HG03457 (cell line): Measurements from ENCODE around the gene NUFIP1.
"Not testable (repeated sequence)": the region's sequence is repeated elsewhere in the genome, so short reads cannot be mapped to it uniquely, and the experiment has no call there.

Experiments
- ATAC-seq: cut with Tn5 transposase; IDR thresholded peaks from one replicate; pipeline ENCODE4 v1.9.1; 2021; ENCODE audit warnings: moderate number of reproducible peaks; ENCODE audit not compliant: unreplicated experiment

NUFIP1 gene

DNA sequence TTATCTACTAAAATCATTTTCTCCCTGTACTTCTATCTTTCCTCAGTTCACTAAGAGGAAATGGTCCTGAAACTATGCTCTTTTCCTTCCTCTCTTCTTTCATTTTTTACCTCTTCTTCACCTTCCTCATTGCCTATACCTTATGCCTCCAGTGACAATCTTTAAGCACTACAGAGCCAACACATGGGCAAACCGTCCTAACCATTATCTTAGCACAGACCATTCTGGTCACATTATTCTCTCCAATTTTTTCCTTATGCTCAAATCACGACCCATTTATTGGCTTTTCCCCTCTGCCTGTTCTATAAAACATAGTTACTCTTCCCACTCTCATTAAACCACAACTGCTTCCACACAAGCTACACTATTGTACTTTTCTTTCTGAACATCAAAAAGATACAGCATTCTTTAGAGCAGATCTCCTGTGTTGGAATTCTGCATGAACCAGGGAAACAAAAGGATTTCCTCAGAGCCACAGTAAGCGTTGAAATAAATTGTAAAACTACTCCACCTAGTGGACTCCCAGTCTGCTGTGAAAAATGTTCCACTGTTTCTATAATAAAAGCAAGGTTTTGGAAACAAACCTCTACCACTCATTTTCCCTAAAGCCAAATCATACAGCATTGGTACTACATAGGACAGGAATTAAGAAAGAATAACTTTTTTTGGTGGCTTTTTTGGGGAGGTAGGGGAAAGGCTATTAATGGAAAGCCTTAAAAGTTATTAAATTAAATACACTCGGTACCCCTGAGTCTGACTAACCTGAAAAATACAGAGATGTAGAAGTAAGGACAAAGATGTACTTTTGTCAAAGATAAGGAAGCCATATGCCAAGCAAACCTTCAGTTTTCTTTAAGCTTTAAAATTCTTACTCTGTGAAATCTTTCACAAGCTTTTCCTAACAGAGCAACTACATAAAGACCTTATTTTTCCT, 19.5 kb downstream of the NUFIP1 start:
- ATAC-seq, result no peak

DNA sequence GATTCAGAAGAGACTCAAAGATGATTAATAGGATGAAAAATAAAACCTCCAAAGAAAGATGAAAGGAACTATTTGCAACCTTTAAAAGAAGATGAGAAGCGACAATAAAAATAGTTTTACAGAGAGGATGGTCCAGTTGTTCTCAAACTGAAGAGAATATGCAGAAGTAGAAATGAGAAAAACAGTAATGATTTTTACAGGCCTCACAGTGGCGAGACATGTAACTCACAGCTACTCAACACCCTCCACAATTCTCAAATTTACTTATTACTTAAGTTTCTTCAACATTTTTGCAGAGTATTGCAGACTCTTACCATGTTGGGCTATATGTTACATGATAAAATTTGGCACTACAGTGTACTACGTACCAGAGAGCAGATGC, 20.8 kb downstream of the NUFIP1 start:
- no peak for ATAC-seq

GRCh38 chr13:44967704-44968433, 21.4 kb downstream of the NUFIP1 start:
- no peak for ATAC-seq

- no peak for ATAC-seq
Observed at GRCh38 chr13:44961997-44962396, 27.3 kb downstream of the NUFIP1 start.

- no peak for ATAC-seq
Observed at GRCh38 chr13:44955406-44955805, 33.9 kb downstream of the NUFIP1 start.

- no peak for ATAC-seq
Observed at GRCh38 chr13:44954224-44954623, 35.0 kb downstream of the NUFIP1 start.

DNA sequence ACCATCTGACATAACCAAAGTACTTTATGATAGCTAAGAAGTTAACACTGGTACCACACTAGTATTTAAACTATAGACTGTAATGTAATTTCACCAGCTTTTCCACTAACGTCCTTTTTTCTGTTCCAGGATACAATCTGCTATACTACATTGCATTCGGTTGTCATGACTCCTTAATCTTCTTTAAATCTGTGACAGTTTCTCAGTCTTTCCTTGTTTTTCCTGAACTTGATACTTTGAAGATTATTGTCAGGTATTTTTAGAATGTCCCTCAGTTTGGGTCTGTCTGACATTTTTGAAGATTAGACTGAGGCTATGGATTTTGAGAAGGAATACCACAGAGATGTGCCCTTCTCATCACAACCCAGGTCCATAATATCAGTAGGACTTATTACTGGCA, 36.6 kb downstream of the NUFIP1 start:
- no peak for ATAC-seq

- ATAC-seq, result no peak
Observed at GRCh38 chr13:44951184-44951583, 38.1 kb downstream of the NUFIP1 start.

- ATAC-seq, result not testable (repeated sequence)
Observed at GRCh38 chr13:44943411-44943810, 45.9 kb downstream of the NUFIP1 start.

DNA sequence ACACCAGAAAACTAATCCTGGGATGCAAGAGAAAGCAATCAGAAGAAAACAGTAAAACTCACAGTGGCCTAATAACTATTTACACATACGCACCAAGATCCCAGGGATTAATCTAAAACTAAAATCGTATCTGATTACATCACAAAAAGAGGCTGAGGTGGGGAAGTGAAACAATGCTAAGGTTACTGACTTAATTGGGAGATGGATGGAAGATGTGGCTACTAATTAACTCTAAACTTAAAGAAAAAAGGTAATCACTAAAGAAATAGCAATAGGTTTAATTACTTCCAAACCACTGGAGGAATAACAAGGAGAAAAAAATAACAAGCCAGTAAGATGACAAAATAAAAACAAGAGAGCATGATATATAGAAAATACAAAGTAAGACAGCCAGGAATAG, 50.4 kb downstream of the NUFIP1 start:
- ATAC-seq, result no peak

DNA sequence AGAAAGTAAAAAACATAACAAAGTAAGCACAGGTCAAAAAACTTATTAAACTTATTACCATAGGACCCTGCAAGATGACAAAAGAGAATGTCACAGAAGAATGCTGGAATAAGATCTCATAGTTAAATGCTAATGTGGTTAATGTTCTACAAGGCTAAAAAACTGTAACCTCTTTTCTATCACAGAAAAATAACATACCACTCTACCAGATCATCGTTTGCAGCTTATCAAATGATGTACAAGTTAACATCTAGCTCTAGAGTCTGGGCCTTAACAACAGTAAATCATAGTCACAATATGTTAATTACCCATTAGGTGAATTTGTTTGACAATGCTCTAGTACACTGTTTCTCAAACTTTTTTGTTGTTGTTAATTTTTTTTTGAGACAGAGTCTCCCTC, 53.0 kb downstream of the NUFIP1 start:
- ATAC-seq, result no peak

DNA sequence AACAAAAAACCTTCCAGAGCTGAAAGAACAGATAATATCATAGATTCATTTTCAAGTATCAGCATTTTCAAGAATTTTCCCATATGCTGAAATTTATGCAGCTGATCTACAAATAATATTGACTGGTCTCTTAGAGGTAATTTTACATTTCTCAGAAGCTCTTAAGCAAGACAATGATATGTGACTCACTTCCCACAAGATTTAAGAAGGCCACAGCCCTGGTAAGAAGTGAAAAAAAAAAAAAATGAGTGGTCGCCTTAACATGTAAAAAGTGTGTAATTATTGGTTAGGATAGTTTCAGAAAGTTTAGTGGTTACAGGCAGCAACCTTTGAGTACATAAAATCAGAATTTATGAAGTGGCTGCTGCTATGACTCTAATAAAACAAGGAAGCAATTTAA, 54.5 kb downstream of the NUFIP1 start:
- ATAC-seq, result no peak

DNA sequence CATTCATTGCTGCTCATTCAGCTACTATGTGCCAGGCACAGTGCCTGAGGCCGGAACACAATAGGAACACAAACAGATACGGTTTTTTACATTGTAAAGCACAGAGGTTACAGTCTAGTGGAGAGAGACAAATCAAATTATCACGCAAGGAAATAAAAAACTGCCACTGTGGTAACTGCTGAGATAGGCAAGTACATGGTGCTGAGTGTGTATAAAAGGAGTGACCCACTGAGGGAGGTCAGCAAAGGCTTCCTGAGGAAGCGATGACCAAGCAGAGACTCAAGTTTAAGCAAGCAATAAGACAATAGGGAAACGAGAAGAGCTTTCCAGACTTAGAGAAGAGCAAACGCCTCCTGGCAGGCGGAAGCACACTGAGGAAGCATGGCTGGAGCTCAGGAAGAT, 56.4 kb downstream of the NUFIP1 start:
- ATAC-seq, result no peak

DNA sequence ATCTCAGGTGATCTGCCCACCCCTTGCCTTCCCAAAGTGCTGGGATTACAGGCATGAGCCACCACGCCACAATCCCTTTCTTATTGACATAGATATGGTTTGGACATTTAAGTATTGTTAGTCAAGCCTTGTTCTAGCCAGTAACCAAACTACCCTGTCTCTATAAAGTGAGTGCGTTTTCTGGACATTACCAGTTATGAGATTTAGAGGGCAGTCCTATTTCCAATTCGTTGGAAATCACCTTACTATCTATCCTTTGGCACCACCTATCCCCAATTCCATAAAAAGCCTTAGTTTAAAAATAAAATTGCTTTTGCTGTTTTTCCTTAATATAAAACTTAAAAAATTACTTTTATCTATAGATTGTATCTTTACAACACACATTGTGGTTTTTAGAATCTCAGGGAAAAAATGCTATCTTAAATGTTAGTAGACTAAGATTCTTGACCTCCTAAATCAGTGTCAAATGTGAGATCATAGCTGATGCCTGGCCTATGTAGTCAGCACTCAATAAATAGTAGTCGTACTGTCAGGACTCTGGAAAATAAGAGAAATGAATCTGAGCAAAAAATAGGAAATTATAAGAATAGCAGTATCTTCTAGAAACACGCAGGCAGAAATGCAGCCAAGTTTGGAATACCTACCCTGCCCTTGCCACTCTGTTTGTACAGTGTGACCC, 57.0 kb downstream of the NUFIP1 start:
- ATAC-seq, result no peak

DNA sequence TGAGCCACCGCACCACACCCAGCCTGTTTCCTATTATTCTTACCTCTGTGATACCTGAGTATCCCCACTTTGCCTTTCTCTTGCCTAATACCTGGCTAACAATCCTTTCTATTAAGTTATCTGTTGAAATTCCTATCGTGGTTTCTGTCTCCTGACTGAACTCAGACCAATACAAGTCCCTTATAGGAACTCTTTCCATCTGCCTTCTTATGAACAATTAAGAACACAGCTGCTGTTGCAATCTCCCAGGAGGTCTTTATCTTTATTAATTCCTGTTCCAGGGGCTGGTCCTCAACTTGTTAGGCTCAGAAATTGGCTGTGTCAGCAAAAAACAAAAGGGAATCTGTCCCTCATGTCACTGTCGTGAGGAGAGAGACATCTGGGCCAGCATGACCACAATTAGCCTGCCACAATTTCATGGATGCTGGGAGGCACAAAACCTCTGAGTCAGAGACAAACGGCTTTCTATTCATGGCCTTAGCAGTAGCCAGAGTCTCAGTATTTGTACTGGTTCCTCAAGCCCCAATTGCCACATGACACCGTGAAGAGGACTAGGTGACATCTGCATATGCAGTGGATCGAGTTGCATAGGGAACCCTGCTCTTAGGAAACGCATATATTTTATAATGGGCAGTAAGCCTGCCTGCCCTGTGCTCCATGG, 58.2 kb downstream of the NUFIP1 start:
- ATAC-seq, result no peak

- ATAC-seq, result no peak
Observed at GRCh38 chr13:44930280-44930679, 59.0 kb downstream of the NUFIP1 start.

GRCh38 chr13:44929692-44930091, 59.6 kb downstream of the NUFIP1 start:
- no peak for ATAC-seq

GRCh38 chr13:44927968-44928367, 61.3 kb downstream of the NUFIP1 start:
- no peak for ATAC-seq

GRCh38 chr13:44921931-44922758, 67.1 kb downstream of the NUFIP1 start:
- no peak for ATAC-seq

- no peak for ATAC-seq
Observed at GRCh38 chr13:44921246-44921877, 67.9 kb downstream of the NUFIP1 start.
